ENCODE results near the gene AOC2. TPM values are rescaled to one million over a fixed set of nuclear protein-coding genes. Genes with fewer than 3 reads are reported as not detected.

The AOC2 gene
- total RNA-seq, 1 experiment from 2014 or later: 11.0 TPM

- TF ChIP-seq ZNF396 (CRISPR knock-in tag; IDR thresholded peaks at IDR 0.05; ENCODE audit: borderline replicate concordance) (no peak), ZNF423 (CRISPR knock-in tag; IDR thresholded peaks at IDR 0.05) (no peak), ZNF121 (CRISPR knock-in tag; IDR thresholded peaks at IDR 0.05) (no peak), ZNF281 (CRISPR knock-in tag; IDR thresholded peaks at IDR 0.05) (no peak), USF1 (CRISPR knock-in tag; IDR thresholded peaks at IDR 0.05) (no peak), ZNF263 (CRISPR knock-in tag; IDR thresholded peaks at IDR 0.05; ENCODE audit: low read depth) (no peak), ZBTB21 (CRISPR knock-in tag; IDR thresholded peaks at IDR 0.05; ENCODE audit: borderline replicate concordance) (no peak), MYBL2 (CRISPR knock-in tag; IDR thresholded peaks at IDR 0.05) (no peak), FOXP4 (CRISPR knock-in tag; IDR thresholded peaks at IDR 0.05) (no peak), CDX4 (CRISPR knock-in tag; IDR thresholded peaks at IDR 0.05; ENCODE audit: borderline replicate concordance) (no peak), MLX (CRISPR knock-in tag; IDR thresholded peaks at IDR 0.05) (no peak), KAT7 (CRISPR knock-in tag; IDR thresholded peaks at IDR 0.05; ENCODE audit: borderline replicate concordance) (no peak), ATF6 (CRISPR knock-in tag; IDR thresholded peaks at IDR 0.05) (no peak), E2F4 (CRISPR knock-in tag; IDR thresholded peaks at IDR 0.05; ENCODE audit: borderline replicate concordance, low read depth) (no peak), GRHL2 (CRISPR knock-in tag; IDR thresholded peaks at IDR 0.05; ENCODE audit: insufficient replicate concordance, severe bottlenecking) (no peak), SMAD3 (CRISPR knock-in tag; IDR thresholded peaks at IDR 0.05; ENCODE audit: borderline replicate concordance) (no peak), PRRX2 (CRISPR knock-in tag; IDR thresholded peaks at IDR 0.05) (no peak), TCF7 (CRISPR knock-in tag; IDR thresholded peaks at IDR 0.05; ENCODE audit: low read depth) (no peak)
- CTCF ChIA-PET: interaction anchor here (0.9 to 3.8 kb wide), 3 partner anchors 7 to 103 kb away, joined by 3 to 19 read pairs (median 3); partner anchors contain the start of gene BECN1
Measured at GRCh38 chr17:42835732-42836131, 8.6 kb upstream of the AOC2 start.

More at GRCh38 chr17:42835732-42836131, 8.6 kb upstream of the AOC2 start:
- H3K4me1 Mint-ChIP-seq: peaks cover 16% of the 10 kb centered on the region
- peaks cover under 1% of the 10 kb centered on the region for H3K27me3 Mint-ChIP-seq (ENCODE audit: low read depth)
- H3K4me3 Mint-ChIP-seq: no peak overlapping the region
- DNase-seq (ENCODE audit: low spot score) (no peak), ATAC-seq (no peak)
- peaks cover 36% of the 10 kb centered on the region for H3K36me3 Mint-ChIP-seq
- POLR2A ChIA-PET: interaction anchor here (0.6 kb wide), 1 partner anchor 160 kb away, joined by 4 read pairs; no protein-coding TSS in a partner anchor
- no peaks in the 10 kb centered on the region for H3K9me3 Mint-ChIP-seq
- no peak overlapping the region for H3K27ac Mint-ChIP-seq
